Panc1 (cell line): ENCODE data around the gene CYP3A5. TPM values are rescaled to one million over a fixed set of nuclear protein-coding genes. Genes with fewer than 3 reads are reported as not detected.

Experiments
- ATAC-seq: fragments of 200-7000 bp; cut with Tn5 transposase; 2 replicates; pipeline ENCODE4 v1.9.1; 2020; ENCODE audit warnings: mild to moderate bottlenecking, moderate library complexity
- BruUV-seq: library from RNA; stranded (reverse); fragments of 400-500 nt; replicated peaks from 2 replicates; lab custom pipeline; 2021; lab: Mats Ljungman, UMichigan
- CTCF ChIA-PET: fragments of 300-600 bp; sonication (Branson Sonifier 250); formaldehyde crosslinking; loops from one replicate; lab custom pipeline; 2022; ENCODE audit warnings: antibody characterized with exemption; lab: Charles Lee
- POLR2A ChIA-PET: fragments of 300-600 bp; sonication (Branson Sonifier 250); formaldehyde crosslinking; loops from one replicate; lab custom pipeline; 2022; ENCODE audit warnings: antibody characterized with exemption; lab: Charles Lee
- DNase-seq: peaks from one replicate; pipeline ENCODE4 v3.0.0-alpha.2; 2010; ENCODE audit warnings: low read depth, low spot score
- H3K27ac ChIP-seq: 2 replicates; pipeline ENCODE4 v1.5.1; 2011; ENCODE audit warnings: mild to moderate bottlenecking, low read length, inconsistent platforms
- H3K27me3 ChIP-seq: fragments of 200-500 bp; sonication (Bioruptor generic); 2 replicates; pipeline ENCODE4 v1.6.0; 2014; ENCODE audit warnings: low read length, inconsistent platforms; ENCODE audit not compliant: control insufficient read depth, insufficient read depth
- H3K36me3 ChIP-seq: fragments of 200-500 bp; sonication (Bioruptor generic); 2 replicates; pipeline ENCODE4 v1.5.1; 2014; ENCODE audit warnings: inconsistent platforms, mild to moderate bottlenecking, low read length, moderate library complexity; ENCODE audit not compliant: control insufficient read depth, insufficient read depth
- H3K4me1 ChIP-seq: 2 replicates; pipeline ENCODE4 v1.5.1; 2011; ENCODE audit warnings: inconsistent platforms, mild to moderate bottlenecking, low read length, moderate library complexity; ENCODE audit not compliant: control insufficient read depth, insufficient read depth
- H3K4me3 ChIP-seq, 2 experiments: 2 replicates each; pipeline ENCODE4 v1.5.1; 2011 to 2012; ENCODE audit warnings: low read depth in 2 of 2, low read length in 2 of 2, mild to moderate bottlenecking in 2 of 2, inconsistent platforms in 1 of 2, moderate library complexity in 1 of 2
- H3K9me3 ChIP-seq: fragments of 200-500 bp; sonication (Bioruptor generic); 2 replicates; pipeline ENCODE4 v1.5.1; 2014; ENCODE audit warnings: low read depth, mild to moderate bottlenecking, inconsistent platforms, low read length, moderate library complexity; ENCODE audit not compliant: control insufficient read depth, insufficient read depth
- CTCF ChIP-seq: fragments of 450-650 bp; IDR thresholded peaks from 2 replicates; pipeline ENCODE4 v1.5.1; 2017; ENCODE audit warnings: mild to moderate bottlenecking
- POLR2AphosphoS5 ChIP-seq: IDR thresholded peaks from 2 replicates; pipeline ENCODE4 v1.6.1; 2012; ENCODE audit warnings: mild to moderate bottlenecking, low read depth, low read length, moderate library complexity
- REST ChIP-seq, 2 experiments: IDR thresholded peaks; 2 replicates each; pipeline ENCODE4 v1.6.1; 2011 to 2012; ENCODE audit warnings: low read depth in 2 of 2, control low read depth in 1 of 2, low read length in 1 of 2, mild to moderate bottlenecking in 1 of 2, moderate library complexity in 1 of 2; ENCODE audit not compliant: insufficient read depth in 1 of 2
- SIN3A ChIP-seq: IDR thresholded peaks from 2 replicates; pipeline ENCODE4 v1.6.1; 2012; ENCODE audit warnings: low read depth, mild to moderate bottlenecking, low read length, moderate library complexity, borderline replicate concordance; ENCODE audit not compliant: insufficient read depth
- TCF7L2 ChIP-seq: IDR thresholded peaks from 2 replicates; pipeline ENCODE4 v1.6.1; 2011; ENCODE audit warnings: mild to moderate bottlenecking, low read depth, low read length, inconsistent platforms
- in situ Hi-C: cut with HindIII; loops from 2 replicates; pipeline ENCODE4 v1.10.0; 2016; ENCODE audit warnings: low sequenced_read_pairs, low pct_unique_long_range_greater_than_20kb
- intact Hi-C: fragments of 100-400 bp; cut with micrococcal nuclease; formaldehyde crosslinking; loops from one replicate; pipeline ENCODE4 v1.10.0; 2022; ENCODE audit not compliant: unreplicated experiment
- total RNA-seq: library from RNA; stranded (reverse); gene quantifications from one replicate; pipeline ENCODE4 v1.2.1, GENCODE V29; 2021; ENCODE audit not compliant: unreplicated experiment

Gene CYP3A5
- total RNA-seq, 1 experiment from 2014 or later, result 0.31 TPM

GRCh38 chr7:99713995-99714570, 34.3 kb upstream of the CYP3A5 start:
- no peaks in the 10 kb centered on the region for H3K9me3 ChIP-seq
- DNase-seq (no peak), ATAC-seq (no peak)
- no peaks in the 10 kb centered on the region for H3K4me1 ChIP-seq
- intact Hi-C loops, result no loop called here
- no peak overlapping the region for H3K27ac ChIP-seq
- H3K27me3 ChIP-seq, result peaks cover 13% of the 10 kb centered on the region
- H3K36me3 ChIP-seq, result no peaks in the 10 kb centered on the region
- H3K4me3 ChIP-seq, result no peak overlapping the region
- ChIA-PET POLR2A (no interaction called here), CTCF (no interaction called here)
- TF ChIP-seq POLR2AphosphoS5 (no peak), SIN3A (no peak), REST (IDR thresholded peaks at IDR 0.05; ENCODE audit: insufficient read depth in 1 of 2, low read depth in 2 of 2, low read length in 1 of 2) (no peak), TCF7L2 (no peak), CTCF (no peak)
- no TSS peak for BruUV-seq
- in situ Hi-C loops, result no loop called here

GRCh38 chr7:99709838-99710578, 30.2 kb upstream of the CYP3A5 start:
- Histone ChIP-seq H3K36me3 (no peaks in the 10 kb centered on the region), H3K27ac (no peak overlapping the region), H3K27me3 (peaks cover 21% of the 10 kb centered on the region), H3K4me3 (no peak overlapping the region), H3K9me3 (no peaks in the 10 kb centered on the region), H3K4me1 (no peaks in the 10 kb centered on the region)
- ChIA-PET CTCF (no interaction called here), POLR2A (no interaction called here)
- DNase-seq (no peak), ATAC-seq (no peak)
- intact Hi-C loops, result no loop called here
- TF ChIP-seq REST (IDR thresholded peaks at IDR 0.05; ENCODE audit: insufficient read depth in 1 of 2, low read depth in 2 of 2, low read length in 1 of 2) (no peak), TCF7L2 (no peak), POLR2AphosphoS5 (no peak), SIN3A (no peak), CTCF (no peak)
- in situ Hi-C loops, result no loop called here
- no TSS peak for BruUV-seq
